H9 (cell line): ENCODE measurements around the gene KDM2A. TPM values are rescaled to one million over a fixed set of nuclear protein-coding genes. Genes with fewer than 3 reads are reported as not detected.

ENCODE experiments used
- DNase-seq: peaks from one replicate; pipeline ENCODE4 v3.0.0-alpha.2; 2017
- H2AFZ ChIP-seq: one replicate; pipeline ENCODE4 v1.6.1; 2013; ENCODE audit warnings: mild to moderate bottlenecking, low read length, control low read depth, moderate library complexity
- H2AK5ac ChIP-seq: 2 replicates; pipeline ENCODE4 v1.6.1; 2013; ENCODE audit warnings: low read length, control low read depth, mixed read lengths; ENCODE audit not compliant: insufficient read length
- H2BK120ac ChIP-seq: one replicate; pipeline ENCODE4 v1.6.1; 2013; ENCODE audit warnings: low read depth, mild to moderate bottlenecking, low read length, control low read depth, inconsistent platforms; ENCODE audit not compliant: poor library complexity, severe bottlenecking
- H2BK12ac ChIP-seq: 2 replicates; pipeline ENCODE4 v1.6.1; 2013; ENCODE audit warnings: low read length, control low read depth, mixed read lengths, low read depth; ENCODE audit not compliant: insufficient read length
- H2BK15ac ChIP-seq: 2 replicates; pipeline ENCODE4 v1.6.1; 2013; ENCODE audit warnings: low read depth, low read length, control low read depth
- H2BK20ac ChIP-seq: one replicate; pipeline ENCODE4 v1.6.1; 2013; ENCODE audit warnings: low read depth, mild to moderate bottlenecking, low read length, control low read depth, inconsistent platforms; ENCODE audit not compliant: poor library complexity, severe bottlenecking
- H2BK5ac ChIP-seq: 2 replicates; pipeline ENCODE4 v1.6.1; 2013; ENCODE audit warnings: low read length, control low read depth, mixed read lengths; ENCODE audit not compliant: insufficient read length
- H3K14ac ChIP-seq: 2 replicates; pipeline ENCODE4 v1.6.1; 2013; ENCODE audit warnings: low read length, control low read depth; ENCODE audit not compliant: insufficient read depth
- H3K18ac ChIP-seq: 2 replicates; pipeline ENCODE4 v1.6.1; 2013; ENCODE audit warnings: low read depth, mild to moderate bottlenecking, mixed read lengths, low read length, control low read depth; ENCODE audit not compliant: insufficient read length
- H3K23ac ChIP-seq: 2 replicates; pipeline ENCODE4 v1.6.1; 2013; ENCODE audit warnings: low read length, control low read depth, mixed read lengths, low read depth; ENCODE audit not compliant: insufficient read length
- H3K23me2 ChIP-seq: 2 replicates; pipeline ENCODE4 v1.6.1; 2013; ENCODE audit warnings: low read depth, mild to moderate bottlenecking, mixed read lengths, low read length, control low read depth; ENCODE audit not compliant: insufficient read length, poor library complexity, severe bottlenecking
- H3K27ac ChIP-seq: 2 replicates; pipeline ENCODE4 v1.5.1; 2013; ENCODE audit warnings: low read length, control low read depth, mixed read lengths, low read depth; ENCODE audit not compliant: insufficient read length
- H3K27me3 ChIP-seq: 2 replicates; pipeline ENCODE4 v1.6.1; 2013; ENCODE audit warnings: low read length, control low read depth, inconsistent platforms; ENCODE audit not compliant: insufficient read depth
- H3K4ac ChIP-seq: 2 replicates; pipeline ENCODE4 v1.6.1; 2013; ENCODE audit warnings: low read depth, mild to moderate bottlenecking, control low read depth, inconsistent platforms, low read length, moderate library complexity
- H3K4me1 ChIP-seq: 2 replicates; pipeline ENCODE4 v1.6.1; 2013; ENCODE audit warnings: low read length, control low read depth, inconsistent platforms; ENCODE audit not compliant: insufficient read depth
- H3K4me2 ChIP-seq: 2 replicates; pipeline ENCODE4 v1.6.1; 2013; ENCODE audit warnings: low read length, control low read depth, mixed read lengths; ENCODE audit not compliant: insufficient read length, insufficient read depth
- H3K56ac ChIP-seq: 2 replicates; pipeline ENCODE4 v1.6.1; 2013; ENCODE audit warnings: low read depth, mild to moderate bottlenecking, mixed read lengths, low read length, control low read depth; ENCODE audit not compliant: insufficient read length
- H3K79me1 ChIP-seq: 2 replicates; pipeline ENCODE4 v1.6.1; 2013; ENCODE audit warnings: low read depth, mild to moderate bottlenecking, moderate library complexity, low read length, control low read depth, inconsistent platforms; ENCODE audit not compliant: insufficient read depth, poor library complexity, severe bottlenecking
- H3K79me2 ChIP-seq: 2 replicates; pipeline ENCODE4 v1.6.1; 2013; ENCODE audit warnings: low read length, control low read depth, inconsistent platforms; ENCODE audit not compliant: insufficient read depth
- H3K9ac ChIP-seq: 2 replicates; pipeline ENCODE4 v1.6.1; 2013; ENCODE audit warnings: low read length, control low read depth, mixed read lengths; ENCODE audit not compliant: insufficient read length; ENCODE audit errors: extremely low read depth
- H3K9me3 ChIP-seq: one replicate; pipeline ENCODE4 v1.6.1; 2013; ENCODE audit warnings: low read depth, low read length, inconsistent platforms; ENCODE audit not compliant: control insufficient read depth
- H3T11ph ChIP-seq: one replicate; pipeline ENCODE4 v1.6.1; 2013; ENCODE audit warnings: mild to moderate bottlenecking, low read length, control low read depth, inconsistent platforms
- H4K20me1 ChIP-seq: one replicate; pipeline ENCODE4 v1.6.1; 2013; ENCODE audit not compliant: control insufficient read depth, insufficient read length, insufficient read depth
- H4K5ac ChIP-seq: 2 replicates; pipeline ENCODE4 v1.6.1; 2013; ENCODE audit warnings: low read depth, mild to moderate bottlenecking, mixed read lengths, low read length, control low read depth; ENCODE audit not compliant: insufficient read length
- H4K8ac ChIP-seq: replicated peaks from 2 replicates; pipeline ENCODE4 v1.6.1; 2013; ENCODE audit warnings: low read length, control low read depth, mixed read lengths, low read depth; ENCODE audit not compliant: insufficient read length
- H4K91ac ChIP-seq: 2 replicates; pipeline ENCODE4 v1.6.1; 2013; ENCODE audit warnings: low read depth, mild to moderate bottlenecking, moderate library complexity, mixed read lengths, low read length, control low read depth; ENCODE audit not compliant: insufficient read length
- H3K27ac Mint-ChIP-seq, 3 experiments: 2 replicates in 2 of 3; 3 replicates in 1 of 3; pipeline ENCODE4 v1.8.0; 2020 to 2021; ENCODE audit warnings: mixed read lengths in 3 of 3, mild to moderate bottlenecking in 1 of 3, moderate library complexity in 1 of 3
- H3K27me3 Mint-ChIP-seq: 2 replicates; pipeline ENCODE4 v1.8.0; 2021; ENCODE audit warnings: low read depth, mild to moderate bottlenecking, moderate library complexity, mixed read lengths
- H3K36me3 Mint-ChIP-seq, 3 experiments: 2 replicates in 2 of 3; 3 replicates in 1 of 3; pipeline ENCODE4 v1.8.0; 2020 to 2021; ENCODE audit warnings: low read depth in 3 of 3, mixed read lengths in 3 of 3; ENCODE audit not compliant: insufficient read depth in 1 of 3
- H3K4me1 Mint-ChIP-seq, 2 experiments: 2 replicates each; pipeline ENCODE4 v1.8.0; 2020; ENCODE audit warnings: mixed read lengths in 2 of 2
- H3K4me3 Mint-ChIP-seq, 2 experiments: 2 replicates in 1 of 2; 3 replicates in 1 of 2; pipeline ENCODE4 v1.8.0; 2020 to 2021; ENCODE audit warnings: mild to moderate bottlenecking in 2 of 2, mixed read lengths in 2 of 2, moderate library complexity in 1 of 2
- H3K9me3 Mint-ChIP-seq, 2 experiments: 2 replicates in 1 of 2; 3 replicates in 1 of 2; pipeline ENCODE4 v1.8.0; 2020; ENCODE audit warnings: mild to moderate bottlenecking in 2 of 2, mixed read lengths in 2 of 2, moderate library complexity in 1 of 2
- WGBS: extraction: QIAGEN DNeasy Blood & Tissue Kit; methylation state at CpG from one replicate; pipeline ENCODE4 v1.1.7; 2013; ENCODE audit warnings: missing lambda C conversion rate, low lambda C conversion rate, mixed read lengths; ENCODE audit not compliant: insufficient read length; ENCODE audit errors: extremely low coverage; 5-methylcytosine and 5-hydroxymethylcytosine counted together
- total RNA-seq: library from RNA; stranded (reverse); gene quantifications from 2 replicates; pipeline ENCODE4 v1.2.1, GENCODE V29; 2021
- TF ChIP-seq, protein P1 (sequence below): fragments of 200-600 bp; sonication (generic); conservative IDR thresholded peaks from 3 replicates; pipeline ENCODE4 v1.8.0; 2021; ENCODE audit warnings: antibody characterized with exemption, mild to moderate bottlenecking

Gene KDM2A
- total RNA-seq, 1 experiment from 2014 or later = 85.9 TPM

DNA sequence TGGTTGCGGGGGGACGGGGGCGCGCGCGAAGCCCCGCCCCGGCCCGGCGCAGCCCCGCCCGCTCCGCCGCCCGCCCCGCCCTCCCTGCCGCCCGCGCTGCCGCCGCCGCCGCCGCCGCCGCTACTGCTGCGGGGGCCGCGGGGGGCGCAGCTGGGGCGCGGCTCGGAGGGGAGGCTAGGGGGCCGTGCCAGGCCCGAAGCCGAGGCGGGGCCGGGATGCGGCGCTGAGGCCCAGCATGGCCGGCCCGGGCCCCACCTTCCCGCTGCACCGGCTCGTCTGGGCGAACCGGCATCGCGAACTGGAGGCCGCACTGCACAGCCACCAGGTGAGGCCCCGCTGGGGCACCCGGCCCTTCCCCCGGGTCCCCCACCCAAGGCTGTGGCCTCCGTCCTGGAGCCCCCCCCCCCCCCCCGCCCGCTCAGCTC lies 170.2 kb downstream of the KDM2A start, which contains the start of gene ANKRD13D:
Gene ANKRD13D (plus strand): TSS at position 78 of the 425 bp plus-strand sequence. CDS start 158 bp downstream, at position 236.
- H4K20me1 ChIP-seq = no peaks in the 10 kb centered on the region
- no peak within 1 kb of the TSS for H3K23ac ChIP-seq
- no CpG with 5 or more reads among the region's 56 CpGs for WGBS
- no peak within 1 kb of the TSS for H2BK5ac ChIP-seq
- H3K4ac ChIP-seq = no peak within 1 kb of the TSS; the same call in 1 of the 2 replicates
- H2BK15ac ChIP-seq = no peak within 1 kb of the TSS
- H3K23me2 ChIP-seq = peaks cover 6% of the 10 kb centered on the region
- peak within 1 kb of the TSS; percentile 73 for H3K9ac ChIP-seq
- no peak within 1 kb of the TSS for H4K91ac ChIP-seq
- no peak within 1 kb of the TSS for H4K8ac ChIP-seq
- H3K36me3 Mint-ChIP-seq = peaks cover 13 to 44% (median 19%) of the 10 kb centered on the region in 3 experiments
- no peak within 1 kb of the TSS for H2BK20ac ChIP-seq
- H3T11ph ChIP-seq = no peak within 1 kb of the TSS
- TF ChIP-seq, protein P1, sequence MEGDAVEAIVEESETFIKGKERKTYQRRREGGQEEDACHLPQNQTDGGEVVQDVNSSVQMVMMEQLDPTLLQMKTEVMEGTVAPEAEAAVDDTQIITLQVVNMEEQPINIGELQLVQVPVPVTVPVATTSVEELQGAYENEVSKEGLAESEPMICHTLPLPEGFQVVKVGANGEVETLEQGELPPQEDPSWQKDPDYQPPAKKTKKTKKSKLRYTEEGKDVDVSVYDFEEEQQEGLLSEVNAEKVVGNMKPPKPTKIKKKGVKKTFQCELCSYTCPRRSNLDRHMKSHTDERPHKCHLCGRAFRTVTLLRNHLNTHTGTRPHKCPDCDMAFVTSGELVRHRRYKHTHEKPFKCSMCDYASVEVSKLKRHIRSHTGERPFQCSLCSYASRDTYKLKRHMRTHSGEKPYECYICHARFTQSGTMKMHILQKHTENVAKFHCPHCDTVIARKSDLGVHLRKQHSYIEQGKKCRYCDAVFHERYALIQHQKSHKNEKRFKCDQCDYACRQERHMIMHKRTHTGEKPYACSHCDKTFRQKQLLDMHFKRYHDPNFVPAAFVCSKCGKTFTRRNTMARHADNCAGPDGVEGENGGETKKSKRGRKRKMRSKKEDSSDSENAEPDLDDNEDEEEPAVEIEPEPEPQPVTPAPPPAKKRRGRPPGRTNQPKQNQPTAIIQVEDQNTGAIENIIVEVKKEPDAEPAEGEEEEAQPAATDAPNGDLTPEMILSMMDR = no peak
- peaks cover 2% of the 10 kb centered on the region; the same call in 1 of the 2 replicates for H3K27me3 Mint-ChIP-seq
- peak within 1 kb of the TSS; percentile 90 to 95 for H3K4me3 Mint-ChIP-seq
- H3K9me3 Mint-ChIP-seq = no peaks in the 10 kb centered on the region; a peak in 2 of 5 replicates
- H3K14ac ChIP-seq = peak within 1 kb of the TSS; percentile 89
- peak within 1 kb of the TSS; percentile 94 to 98 (median 94); a peak in 5 of 7 replicates for H3K27ac Mint-ChIP-seq
- H2BK12ac ChIP-seq = no peak within 1 kb of the TSS
- H2AK5ac ChIP-seq = no peak within 1 kb of the TSS
- H3K79me1 ChIP-seq = no peaks in the 10 kb centered on the region
- H3K27ac ChIP-seq = peak within 1 kb of the TSS; percentile 64
- peaks cover 16 to 17% of the 10 kb centered on the region in 2 experiments for H3K4me1 Mint-ChIP-seq
- no peaks in the 10 kb centered on the region for H3K9me3 ChIP-seq
- H4K5ac ChIP-seq = no peak within 1 kb of the TSS
- H3K27me3 ChIP-seq = no peaks in the 10 kb centered on the region
- H3K4me2 ChIP-seq = peak within 1 kb of the TSS; percentile 84
- no peak for DNase-seq
- H2AFZ ChIP-seq = no peak within 1 kb of the TSS
- H3K18ac ChIP-seq = peak within 1 kb of the TSS; percentile 66
- no peak within 1 kb of the TSS for H3K56ac ChIP-seq
- peaks cover 4% of the 10 kb centered on the region; the same call in 1 of the 2 replicates for H3K4me1 ChIP-seq
- H2BK120ac ChIP-seq = no peak within 1 kb of the TSS
- no peaks in the 10 kb centered on the region for H3K79me2 ChIP-seq
